Measurements from ENCODE around the gene GAK.
"Not testable (repeated sequence)": the region's sequence is repeated elsewhere in the genome, so short reads cannot be mapped to it uniquely, and the experiment has no call there.

Gene GAK

DNA sequence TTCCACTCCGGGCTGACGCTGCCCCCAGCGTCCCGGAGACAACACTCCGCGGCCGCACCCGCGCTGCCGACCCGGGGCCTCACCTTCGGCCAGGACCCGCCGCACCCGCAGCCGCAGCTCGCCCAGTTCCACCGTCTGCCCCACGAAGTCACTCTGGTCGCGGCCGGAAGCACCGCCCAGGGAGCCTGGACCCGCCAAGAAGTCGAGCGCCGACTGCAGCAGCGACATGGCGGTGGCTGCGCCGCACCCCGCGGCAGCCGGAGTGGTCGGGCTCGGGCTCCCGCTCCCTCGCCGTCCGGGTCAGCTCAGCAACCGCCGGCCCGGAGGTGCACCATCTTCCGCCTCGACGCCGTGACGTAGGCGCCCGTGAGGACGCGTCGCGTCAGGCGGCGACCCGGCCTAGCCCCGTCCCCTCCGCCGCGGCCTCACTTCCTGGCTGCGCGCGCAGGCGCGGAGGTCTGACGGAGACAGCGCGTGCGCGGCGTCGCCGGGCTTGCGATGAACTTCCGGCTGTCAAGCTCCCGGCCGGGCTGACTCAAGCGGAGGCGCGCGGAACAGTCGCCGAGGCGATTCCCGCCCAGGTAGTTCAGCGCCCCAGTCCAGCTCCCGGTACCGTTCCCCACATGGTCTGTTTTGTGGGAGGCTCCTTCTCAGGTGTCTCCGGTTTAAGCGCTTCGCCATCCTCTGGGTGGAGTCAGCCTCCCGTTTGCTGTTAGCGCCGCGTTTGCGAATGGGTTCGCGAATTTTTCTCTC is at the start of gene GAK, which contains the start of gene TMEM175:
Gene GAK, minus strand, starts transcription at position 357 of the 753 bp plus-strand sequence. Its CDS starts 129 bp downstream, at position 228.
Gene TMEM175, plus strand, starts transcription at position 501 of the 753 bp plus-strand sequence. CDS start 15,280 bp downstream, outside the sequence.
- peak; percentile 91 to 94 for DNase-seq (ENCODE audit: low read depth in 2 of 2)

DNA sequence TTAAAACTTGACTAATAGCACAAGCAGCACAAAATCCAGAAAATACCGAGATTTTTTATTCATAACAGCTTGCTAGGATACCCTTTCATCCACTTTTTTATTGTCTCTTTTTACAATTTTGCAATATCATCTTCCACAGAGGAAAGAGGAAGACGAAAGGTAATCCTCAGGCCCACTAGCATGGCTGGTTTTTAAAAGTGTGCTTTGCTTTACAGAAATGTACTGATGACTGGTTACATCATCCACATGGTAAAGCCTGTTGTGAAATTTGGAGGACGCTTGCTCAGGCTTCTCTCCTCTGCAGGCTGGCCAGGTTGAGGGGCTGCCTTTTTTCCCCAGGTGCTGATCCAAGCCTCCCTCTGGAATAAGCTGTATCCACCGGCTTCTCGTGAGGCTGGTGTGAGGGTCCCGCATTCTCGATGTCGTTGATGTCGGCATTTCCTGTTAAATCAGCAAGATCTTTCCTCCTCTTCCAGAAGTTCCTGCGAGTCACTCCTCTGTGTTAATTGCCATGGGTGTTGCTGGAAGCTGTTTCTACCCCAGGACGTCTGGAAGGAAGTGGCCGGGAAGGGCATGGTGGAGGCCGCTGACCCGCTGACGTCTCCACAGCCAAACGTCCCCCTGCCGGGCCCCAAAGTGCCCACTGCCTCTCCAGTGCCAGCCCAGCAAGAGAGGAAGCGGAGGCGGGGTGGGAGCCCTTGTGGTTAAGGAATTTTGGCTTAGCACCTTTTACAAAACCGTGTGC is 47.0 kb upstream of the GAK start:
- no peak for DNase-seq (ENCODE audit: low read depth in 2 of 2)

- DNase-seq (ENCODE audit: low read depth in 2 of 2) = not testable (repeated sequence)
Observed at GRCh38 chr4:976016-976415, 43.9 kb upstream of the GAK start.

GRCh38 chr4:974668-975067 is 42.6 kb upstream of the GAK start:
- DNase-seq (ENCODE audit: low read depth in 2 of 2) = no peak

GRCh38 chr4:973431-974397 is 41.6 kb upstream of the GAK start, which contains the start of gene DGKQ:
TSS of gene DGKQ (minus strand) at chr4:973569. CDS start at chr4:973482, 87 bp downstream.
- DNase-seq (ENCODE audit: low read depth in 2 of 2) = peak; percentile 84

GRCh38 chr4:972651-973424 is 40.7 kb upstream of the GAK start:
- DNase-seq (ENCODE audit: low read depth in 2 of 2) = peak; percentile 16 to 53

- DNase-seq (ENCODE audit: low read depth in 2 of 2) = no peak
Observed at GRCh38 chr4:971666-972500, 39.8 kb upstream of the GAK start.

- DNase-seq (ENCODE audit: low read depth in 2 of 2) = no peak
Observed at GRCh38 chr4:970854-971520, 38.9 kb upstream of the GAK start.

DNA sequence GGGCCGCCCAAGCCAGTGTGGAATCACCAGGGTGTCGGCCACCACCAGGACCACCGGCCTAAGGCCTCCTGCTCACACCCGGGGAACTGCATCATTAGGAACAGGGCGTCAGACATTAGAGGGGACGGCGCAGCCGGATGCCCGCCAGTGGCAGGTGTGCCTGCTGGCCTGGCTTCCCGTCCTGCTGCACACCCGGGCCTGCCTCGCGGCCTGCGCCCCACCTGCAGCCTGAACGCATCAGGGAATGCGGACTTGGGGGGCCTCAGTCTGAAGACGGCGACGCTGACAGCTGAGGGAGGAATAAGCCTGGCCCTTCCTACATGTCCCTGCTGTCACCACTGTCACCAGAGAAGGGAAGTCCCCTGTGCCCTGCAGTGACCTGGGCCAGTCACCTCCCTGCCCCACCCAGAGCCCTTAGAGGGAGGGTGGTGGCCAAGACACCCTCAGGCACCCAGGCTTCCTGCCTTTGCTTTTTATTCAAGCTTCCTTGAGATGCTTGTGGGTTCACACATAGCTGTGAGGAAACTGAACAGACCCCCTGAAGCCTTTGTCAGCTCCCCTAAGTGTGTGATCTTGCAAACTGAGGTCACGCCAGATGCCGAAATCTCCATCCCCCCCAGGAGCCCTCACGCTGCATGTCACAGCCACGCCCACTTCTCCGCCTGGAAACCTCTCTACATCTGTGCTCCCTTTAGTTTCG is 38.1 kb upstream of the GAK start:
- peak in 1 of 2 donors; percentile 36 for DNase-seq (ENCODE audit: low read depth in 2 of 2)

GRCh38 chr4:968621-969394 is 36.7 kb upstream of the GAK start:
- no peak for DNase-seq (ENCODE audit: low read depth in 2 of 2)

DNA sequence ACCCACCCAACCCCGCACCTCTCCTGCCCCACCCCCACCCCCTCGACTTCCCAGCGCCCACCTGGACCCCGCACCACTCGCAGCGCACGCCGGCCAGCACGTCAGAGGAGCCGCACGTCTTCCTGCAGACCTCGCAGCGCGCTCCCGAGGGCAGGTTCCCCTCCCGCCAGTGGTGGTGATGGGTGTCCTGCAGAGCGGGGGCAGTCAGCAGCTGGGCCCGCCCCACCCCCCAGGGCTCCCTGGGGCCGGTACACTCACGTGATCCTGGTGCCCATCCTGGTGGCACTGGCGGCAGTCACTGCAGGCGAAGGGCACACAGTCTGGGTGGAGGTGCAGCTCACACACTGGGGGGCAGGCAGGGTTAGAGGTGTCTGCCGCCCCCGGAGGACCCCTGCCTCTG is 36.1 kb upstream of the GAK start:
- no peak for DNase-seq (ENCODE audit: low read depth in 2 of 2)

DNA sequence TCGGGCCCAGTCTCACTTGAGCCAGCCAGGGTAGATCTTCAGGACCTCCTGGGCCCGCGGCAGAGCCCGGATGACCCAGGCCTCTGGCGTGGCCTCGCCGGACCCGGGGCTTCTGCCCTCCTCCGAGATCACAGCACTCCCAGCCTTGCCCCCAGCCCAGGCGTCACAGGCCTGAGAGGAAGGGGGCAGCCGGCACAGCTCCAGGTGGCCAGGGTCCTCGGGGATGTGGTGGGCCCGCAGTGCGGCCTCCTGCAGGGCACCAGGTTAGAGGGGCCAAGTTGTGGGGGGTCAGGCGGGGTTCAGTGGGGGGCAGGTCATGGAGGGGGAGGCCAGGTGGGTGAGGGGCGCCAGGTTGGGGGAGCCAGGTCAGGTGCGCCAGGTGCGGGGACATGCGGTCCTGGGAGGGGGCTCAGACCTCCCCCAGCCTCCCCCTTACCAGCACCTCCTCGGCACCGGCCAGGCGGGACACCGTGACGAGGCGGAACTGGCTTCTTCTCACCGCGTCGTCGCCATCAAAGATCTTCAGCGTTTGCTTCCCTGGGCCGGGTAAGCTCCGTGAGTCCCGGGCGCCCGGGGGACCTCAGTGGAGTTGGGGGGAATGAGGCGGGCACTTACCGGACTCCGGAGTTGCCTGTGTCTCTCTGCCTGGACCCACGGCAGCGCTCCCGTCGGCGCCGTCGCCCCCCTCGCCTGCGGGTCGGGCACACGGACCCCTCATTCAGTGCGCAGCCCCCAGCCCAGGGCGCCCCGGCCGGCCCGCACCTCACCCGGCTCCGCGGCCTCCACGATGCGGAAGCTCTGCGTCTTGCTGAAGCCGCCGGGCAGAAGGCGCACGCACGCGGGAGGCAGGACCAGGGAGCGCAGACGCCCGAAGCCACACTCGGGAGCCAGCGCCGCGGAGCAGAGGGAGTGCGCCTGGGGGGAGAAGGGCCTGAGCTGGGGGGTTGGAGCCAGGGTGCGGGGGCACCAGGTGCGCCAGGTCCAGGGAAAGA is 35.3 kb upstream of the GAK start:
- DNase-seq (ENCODE audit: low read depth in 2 of 2) = no peak

- no peak for DNase-seq (ENCODE audit: low read depth in 2 of 2)
Observed at GRCh38 chr4:966266-967112, 34.4 kb upstream of the GAK start.

GRCh38 chr4:965766-966134 is 33.6 kb upstream of the GAK start:
- DNase-seq (ENCODE audit: low read depth in 2 of 2) = no peak

DNA sequence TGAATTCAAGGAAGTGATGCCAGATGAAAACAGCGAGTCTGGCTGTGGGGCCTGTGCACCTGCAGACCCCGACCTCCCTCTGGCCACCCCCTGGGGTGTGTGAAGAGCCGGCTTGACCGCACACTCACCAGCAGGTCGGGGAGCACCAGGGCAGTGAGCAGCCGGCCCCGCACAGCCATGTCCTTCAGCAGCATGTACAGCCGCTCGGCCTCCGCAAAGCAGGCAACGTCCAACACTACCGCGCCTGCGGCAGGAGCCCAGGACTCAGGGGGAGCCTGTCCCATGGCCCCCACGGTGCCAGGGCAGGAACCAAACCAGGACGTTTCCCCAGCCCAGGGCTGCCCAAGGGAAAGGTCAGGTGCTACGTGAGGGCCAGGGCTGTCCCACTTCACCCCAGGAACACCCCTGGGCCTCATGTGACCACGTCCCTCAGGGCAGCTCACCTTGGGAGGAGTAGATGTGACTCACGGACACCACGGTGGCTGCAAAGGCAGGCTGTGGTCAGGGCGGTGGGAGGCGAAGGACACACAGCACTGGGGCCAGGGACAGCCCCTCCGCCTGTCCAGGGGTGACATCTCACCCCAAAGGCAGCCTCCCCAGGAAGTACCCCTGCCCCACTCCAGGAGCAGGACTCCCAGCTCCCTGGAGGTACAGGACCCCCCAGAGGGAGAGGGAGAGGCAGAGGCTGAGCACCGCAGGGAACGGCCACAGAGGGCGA is 33.1 kb upstream of the GAK start:
- no peak for DNase-seq (ENCODE audit: low read depth in 2 of 2)

Measured in stimulated activated CD8-positive, alpha-beta memory T cell treated with anti-CD3 and anti-CD28 coated beads, Interleukin-2, amount 100 ng/mL, for 1 hour (primary cell).